Smooth muscle cell of the brain vasculature (primary cell): ENCODE results near the gene TRAP1.
A peak's percentile ranks its signal among the peaks of the same experiment; 100 is the strongest.

Experiments
- DNase-seq: peaks from one replicate; pipeline ENCODE4 v3.0.0-alpha.2; 2012; ENCODE audit warnings: low read depth, low spot score

The TRAP1 gene

GRCh38 chr16:3651461-3652372 is 65.6 kb downstream of the TRAP1 start:
- DNase-seq: no peak

- DNase-seq: no peak
Measured at GRCh38 chr16:3650631-3651265, 66.6 kb downstream of the TRAP1 start.

- DNase-seq: no peak
Measured at GRCh38 chr16:3646348-3646920, 70.9 kb downstream of the TRAP1 start.

GRCh38 chr16:3645504-3646347 is 71.6 kb downstream of the TRAP1 start:
- peak; percentile 32 for DNase-seq

GRCh38 chr16:3645108-3645503 is 72.2 kb downstream of the TRAP1 start:
- DNase-seq: no peak

- DNase-seq: no peak
Measured at GRCh38 chr16:3643095-3643730, 74.1 kb downstream of the TRAP1 start.

- DNase-seq: no peak
Measured at GRCh38 chr16:3642397-3643094, 74.8 kb downstream of the TRAP1 start.

GRCh38 chr16:3641801-3642396 is 75.4 kb downstream of the TRAP1 start:
- no peak for DNase-seq

- no peak for DNase-seq
Measured at GRCh38 chr16:3640632-3641501, 76.5 kb downstream of the TRAP1 start.

GRCh38 chr16:3640207-3640606 is 77.1 kb downstream of the TRAP1 start:
- DNase-seq: no peak

- DNase-seq: no peak
Measured at GRCh38 chr16:3638916-3639644, 78.2 kb downstream of the TRAP1 start.

- DNase-seq: no peak
Measured at GRCh38 chr16:3637371-3637923, 79.9 kb downstream of the TRAP1 start.

GRCh38 chr16:3625911-3626732 is 91.2 kb downstream of the TRAP1 start:
- no peak for DNase-seq

- DNase-seq: no peak
Measured at GRCh38 chr16:3625331-3625730, 92.0 kb downstream of the TRAP1 start.

- DNase-seq: no peak
Measured at GRCh38 chr16:3623642-3624041, 93.7 kb downstream of the TRAP1 start.

- no peak for DNase-seq
Measured at GRCh38 chr16:3618769-3619141, 98.6 kb downstream of the TRAP1 start.
